ENCODE data around the gene CUX1.

The CUX1 gene

DNA sequence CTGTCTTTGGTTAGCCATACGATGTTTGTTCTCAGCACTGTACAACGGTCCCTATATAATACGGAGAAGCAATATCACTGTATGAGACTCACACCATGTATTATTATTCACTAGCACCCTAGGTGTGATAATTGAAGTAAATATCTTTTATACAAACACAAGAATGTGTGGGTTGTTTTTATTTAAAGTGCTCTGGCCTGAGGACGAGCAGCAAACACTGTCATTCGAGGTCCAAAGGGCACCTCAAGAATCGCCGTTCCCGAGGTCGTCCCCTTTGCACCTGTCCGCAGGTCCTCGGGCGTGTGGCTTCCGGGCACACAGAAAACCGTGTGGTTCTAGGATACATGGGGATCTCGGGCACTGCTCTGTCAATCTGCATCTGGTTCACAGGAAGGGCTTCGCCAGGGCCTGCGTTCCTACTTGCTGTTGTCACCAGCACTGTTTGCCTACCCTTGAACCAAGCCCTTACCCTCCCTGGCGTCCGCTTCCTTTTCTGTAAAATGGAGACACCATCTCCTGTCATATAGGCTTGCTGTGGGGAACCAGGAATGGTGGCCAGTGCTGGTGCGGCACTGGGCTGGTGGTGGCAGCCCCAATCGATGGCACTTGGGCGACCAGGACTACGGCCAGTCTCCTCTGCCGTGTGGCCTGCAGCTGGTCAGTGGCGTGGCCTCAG is 440.8 kb downstream of the CUX1 start:
- no peak for DNase-seq

DNA sequence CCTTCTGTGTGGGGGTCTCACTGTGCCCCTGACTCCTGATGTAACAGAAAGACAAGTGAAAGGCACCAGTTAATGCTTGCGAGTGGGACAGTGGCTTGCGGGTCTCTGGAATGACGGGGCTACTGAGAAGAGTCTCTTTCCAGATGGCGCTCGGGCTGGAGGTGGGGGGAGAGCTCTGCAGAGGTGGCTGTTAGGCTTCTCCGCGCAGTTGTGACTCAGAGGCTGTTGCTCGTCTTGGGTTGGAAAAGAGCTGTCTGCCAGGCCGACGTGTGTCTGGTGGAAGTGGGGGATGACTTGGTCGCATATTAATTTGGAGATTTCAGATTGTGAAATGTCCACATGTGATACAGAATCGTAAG is 441.3 kb downstream of the CUX1 start:
- DNase-seq = no peak

- DNase-seq = no peak
Measured at GRCh38 chr7:102260856-102261255, 443.4 kb downstream of the CUX1 start.

DNA sequence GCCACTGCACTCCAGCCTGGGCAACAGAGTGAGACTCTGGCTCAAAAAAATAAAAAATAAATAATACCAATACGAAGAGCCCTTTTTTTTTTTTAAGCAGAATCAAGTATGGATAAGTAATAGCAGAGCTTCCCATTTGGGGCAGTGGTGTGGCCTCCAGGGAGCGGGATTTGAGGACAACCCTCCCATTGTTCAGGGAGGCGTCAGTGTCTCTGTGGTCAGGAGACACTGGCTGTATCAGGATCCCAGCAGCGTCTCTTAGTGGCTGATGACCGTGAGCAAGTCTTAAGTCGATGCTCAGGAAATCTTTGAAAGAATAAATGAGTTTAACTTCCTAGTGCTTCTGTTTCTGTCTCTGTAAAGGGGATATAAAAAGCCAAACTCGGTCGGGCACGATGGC is 444.0 kb downstream of the CUX1 start:
- DNase-seq = no peak

DNA sequence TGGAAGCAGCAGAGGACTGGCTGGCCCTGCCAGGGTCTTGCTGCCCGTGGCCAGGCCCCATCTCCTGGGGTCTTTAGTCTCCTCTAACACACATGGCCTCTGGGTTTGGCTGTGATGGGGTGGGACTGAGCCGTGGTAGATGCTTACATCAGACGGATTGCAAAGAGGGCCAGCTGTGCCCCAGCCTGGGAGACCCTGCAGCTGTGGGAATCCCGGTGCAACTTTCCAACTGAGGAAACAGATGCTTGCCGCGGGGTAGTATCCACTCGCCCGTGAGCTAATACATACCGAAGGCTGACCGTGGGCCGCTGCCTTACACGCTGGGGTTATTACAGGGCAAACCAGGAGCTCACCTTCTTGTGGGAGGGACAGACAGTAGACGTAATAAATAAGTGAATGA is 445.1 kb downstream of the CUX1 start:
- no peak for DNase-seq

- DNase-seq = no peak
Measured at GRCh38 chr7:102264367-102264891, 447.0 kb downstream of the CUX1 start.

DNA sequence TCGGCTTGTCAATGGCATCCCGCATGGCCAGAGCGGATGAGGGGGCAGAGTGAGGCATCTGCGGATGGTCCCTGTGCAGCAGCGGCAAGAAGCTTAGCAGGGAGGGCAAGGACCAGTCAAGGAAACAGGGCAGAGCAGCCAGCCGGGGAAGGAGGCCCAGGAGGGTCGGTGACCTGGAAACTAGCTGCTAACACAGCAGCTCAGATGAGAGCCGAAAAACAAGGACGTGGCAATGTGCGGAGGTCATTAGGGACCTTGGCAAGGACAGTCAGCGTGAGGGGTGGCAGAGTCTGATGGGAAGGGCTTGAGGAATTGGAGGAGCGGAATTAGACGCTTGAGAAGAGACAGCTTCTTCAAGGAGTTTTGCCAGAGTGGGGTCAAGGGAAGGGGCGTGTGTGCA is 449.1 kb downstream of the CUX1 start:
- DNase-seq = no peak

GRCh38 chr7:102268635-102269034 is 451.2 kb downstream of the CUX1 start:
- DNase-seq = no peak

GRCh38 chr7:102270178-102270887 is 452.9 kb downstream of the CUX1 start:
- no peak for DNase-seq

- DNase-seq = no peak
Measured at GRCh38 chr7:102271158-102271798, 453.9 kb downstream of the CUX1 start.

- DNase-seq = peak; percentile 84
Measured at GRCh38 chr7:102272075-102272916, 454.9 kb downstream of the CUX1 start.

- no peak for DNase-seq
Measured at GRCh38 chr7:102272917-102273748, 455.7 kb downstream of the CUX1 start.

GRCh38 chr7:102273749-102274712 is 456.6 kb downstream of the CUX1 start:
- DNase-seq = no peak

GRCh38 chr7:102275123-102275703 is 457.8 kb downstream of the CUX1 start:
- DNase-seq = no peak

- DNase-seq = no peak
Measured at GRCh38 chr7:102277901-102278300, 460.5 kb downstream of the CUX1 start.

DNA sequence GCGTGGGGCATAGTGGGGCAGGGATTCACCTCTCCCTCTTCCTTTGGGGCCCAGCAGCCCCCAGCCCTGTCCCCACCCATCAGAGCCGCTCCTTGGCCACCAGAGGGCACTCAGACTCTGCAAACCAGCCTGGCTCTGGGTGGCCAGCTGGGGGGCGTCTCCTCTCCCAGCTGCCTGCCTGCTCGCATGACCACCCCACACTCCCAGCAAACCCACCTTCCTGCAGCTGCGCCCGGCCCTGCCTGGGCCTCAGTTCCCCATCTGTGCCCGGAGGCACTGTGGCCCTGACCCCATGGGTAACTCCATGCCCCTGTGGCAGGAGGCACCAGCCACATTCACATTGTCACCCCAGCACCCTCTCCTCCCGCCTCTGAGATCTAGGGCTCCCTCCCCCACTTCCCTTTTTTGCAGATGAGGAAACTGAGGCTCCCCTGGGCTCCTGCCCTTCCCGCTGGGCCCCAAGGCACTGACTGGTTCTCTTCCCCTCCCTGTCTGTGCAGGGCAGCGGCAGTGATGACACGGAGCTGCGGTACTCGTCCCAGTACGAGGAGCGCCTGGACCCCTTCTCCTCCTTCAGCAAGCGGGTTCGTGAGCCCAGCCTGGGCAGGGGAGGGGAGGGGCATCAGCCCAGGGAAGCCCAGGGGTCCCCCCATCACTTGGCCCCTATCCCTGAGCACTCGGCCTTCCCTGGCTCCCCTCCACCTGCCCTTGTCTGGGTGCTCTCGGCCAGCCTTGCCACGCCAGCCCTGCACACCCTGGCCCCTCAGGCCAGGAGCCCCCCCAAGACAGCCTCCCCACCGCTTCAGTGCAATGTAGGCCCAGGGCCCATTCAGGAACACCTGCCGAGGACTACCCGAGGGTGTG is 462.3 kb downstream of the CUX1 start:
- peak; percentile 71 for DNase-seq

GRCh38 chr7:102280521-102280920 is 463.1 kb downstream of the CUX1 start:
- no peak for DNase-seq

GRCh38 chr7:102281785-102282184 is 464.4 kb downstream of the CUX1 start:
- DNase-seq = no peak
